GM12878 (cell line): Measurements from ENCODE around the gene PARM1. TPM values are rescaled to one million over a fixed set of nuclear protein-coding genes. Genes with fewer than 3 reads are reported as not detected.

Experiments used
- ATAC-seq: fragments of 200-7000 bp; cut with Tn5 transposase; 3 replicates; pipeline ENCODE4 v1.9.1; 2020; ENCODE audit warnings: mild to moderate bottlenecking, moderate library complexity
- BruUV-seq: library from RNA; stranded (reverse); fragments of 400-500 nt; replicated peaks from 2 replicates; lab custom pipeline; 2021; lab: Mats Ljungman, UMichigan
- CTCF ChIA-PET: fragments of 300-600 bp; sonication (Branson Sonifier 250); formaldehyde crosslinking; extraction: SDS; loops from one replicate; lab custom pipeline; 2021; ENCODE audit warnings: inconsistent platforms; lab: Yijun Ruan, JAX
- POLR2A ChIA-PET: fragments of 350-600 bp; formaldehyde crosslinking; extraction: SDS; loops from one replicate; lab custom pipeline; 2021; ENCODE audit warnings: inconsistent platforms; lab: Charles Lee
- RAD21 ChIA-PET: fragments of 300-600 bp; sonication (Branson Sonifier 250); formaldehyde crosslinking; loops from one replicate; lab custom pipeline; 2023; ENCODE audit warnings: antibody characterized with exemption; ENCODE audit not compliant: unreplicated experiment; lab: Charles Lee
- SMC1A ChIA-PET: fragments of 300-600 bp; sonication (Branson Sonifier 250); formaldehyde crosslinking; loops from one replicate; lab custom pipeline; 2023; ENCODE audit not compliant: unreplicated experiment, uncharacterized antibody; lab: Charles Lee
- DNase-seq: peaks from one replicate; pipeline ENCODE4 v3.0.0-alpha.2; 2011; ENCODE audit warnings: low read depth, low spot score
- FAIRE-seq: peaks from 3 replicates; lab custom pipeline; 2011; peaks lifted over from hg19 to GRCh38; lab: Jason Lieb, UNC
- H2AFZ ChIP-seq: 2 replicates; pipeline ENCODE4 v1.6.0; 2011; ENCODE audit warnings: low read depth, low read length, control low read depth; ENCODE audit not compliant: control insufficient read depth
- H3K27ac ChIP-seq: 2 replicates; pipeline ENCODE4 v1.5.1; 2011; ENCODE audit warnings: control low read depth; ENCODE audit not compliant: control insufficient read depth, insufficient read depth
- H3K27me3 ChIP-seq, 2 experiments: replicated peaks in 1 of 2; 2 replicates each; pipeline versions ENCODE4 v1.6.0 to v1.6.1; 2011; ENCODE audit warnings: low read length in 1 of 2; ENCODE audit not compliant: control insufficient read depth in 2 of 2, insufficient read depth in 2 of 2
- H3K36me3 ChIP-seq, 2 experiments: 2 replicates each; pipeline ENCODE4 v1.5.1; 2011; ENCODE audit warnings: low read length in 1 of 2; ENCODE audit not compliant: control insufficient read depth in 2 of 2, insufficient read depth in 2 of 2
- H3K4me1 ChIP-seq: 2 replicates; pipeline ENCODE4 v1.6.1; 2011; ENCODE audit warnings: mild to moderate bottlenecking, low read length, moderate library complexity, mixed read lengths; ENCODE audit not compliant: control insufficient read depth, insufficient read depth
- H3K4me2 ChIP-seq: 2 replicates; pipeline ENCODE4 v1.6.0; 2011; ENCODE audit warnings: control low read depth; ENCODE audit not compliant: control insufficient read depth, insufficient read depth
- H3K4me3 ChIP-seq: fragments of 200-600 bp; sonication (generic); 2 replicates; pipeline ENCODE4 v1.5.1; 2016
- H3K79me2 ChIP-seq: 2 replicates; pipeline ENCODE4 v1.6.0; 2011; ENCODE audit warnings: low read length; ENCODE audit not compliant: control insufficient read depth, insufficient read depth
- H3K9ac ChIP-seq: 2 replicates; pipeline ENCODE4 v1.8.0; 2011; ENCODE audit warnings: low read length, control low read depth, mixed read lengths; ENCODE audit not compliant: control insufficient read depth, insufficient read depth
- H3K9me3 ChIP-seq: replicated peaks from 3 replicates; pipeline ENCODE4 v1.5.1; 2011; ENCODE audit warnings: mild to moderate bottlenecking, low read length; ENCODE audit not compliant: control insufficient read depth, insufficient read depth
- H4K20me1 ChIP-seq: 2 replicates; pipeline ENCODE4 v1.6.0; 2011; ENCODE audit not compliant: control insufficient read depth, insufficient read depth
- BHLHE40 ChIP-seq, 2 experiments: fragments of 450-650 bp in 1 of 2; IDR thresholded peaks; 2 replicates each; pipeline ENCODE4 v1.6.1; 2011 to 2017; ENCODE audit warnings: low read depth in 2 of 2, borderline replicate concordance in 1 of 2, improper control_type of control experiment in 1 of 2, low read length in 1 of 2, mild to moderate bottlenecking in 1 of 2
- CREM ChIP-seq: IDR thresholded peaks from 2 replicates; pipeline ENCODE4 v1.6.1; 2014; ENCODE audit warnings: antibody characterized with exemption, low read depth
- ETV6 ChIP-seq, 2 experiments: fragments of 450-650 bp in 1 of 2; IDR thresholded peaks in 1 of 2; conservative IDR thresholded peaks in 1 of 2; 2 replicates each; pipeline ENCODE4 v1.6.1; 2014; ENCODE audit warnings: antibody characterized with exemption in 1 of 2, borderline replicate concordance in 1 of 2, low read depth in 1 of 2, mild to moderate bottlenecking in 1 of 2, moderate library complexity in 1 of 2
- FOXM1 ChIP-seq: IDR thresholded peaks from 2 replicates; pipeline ENCODE4 v1.6.1; 2012; ENCODE audit warnings: low read depth, mild to moderate bottlenecking, inconsistent platforms, low read length, moderate library complexity
- GABPA ChIP-seq: IDR thresholded peaks from 2 replicates; pipeline ENCODE4 v1.6.1; 2014; ENCODE audit warnings: antibody characterized with exemption, low read depth, mild to moderate bottlenecking, inconsistent platforms
- IKZF1 ChIP-seq: fragments of 450-650 bp; conservative IDR thresholded peaks from 2 replicates; pipeline ENCODE4 v1.6.1; 2017; ENCODE audit warnings: antibody characterized with exemption, mild to moderate bottlenecking
- JUNB ChIP-seq: IDR thresholded peaks from 2 replicates; pipeline ENCODE4 v1.6.1; 2016; ENCODE audit warnings: antibody characterized with exemption, mild to moderate bottlenecking
- KDM1A ChIP-seq: fragments of 200-600 bp; sonication (generic); IDR thresholded peaks from 2 replicates; pipeline ENCODE4 v1.6.1; 2016; ENCODE audit warnings: borderline replicate concordance
- LARP7 ChIP-seq: fragments of 450-650 bp; IDR thresholded peaks from 2 replicates; pipeline ENCODE4 v1.6.1; 2017; ENCODE audit warnings: mild to moderate bottlenecking
- MEF2B ChIP-seq: fragments of 450-650 bp; IDR thresholded peaks from 2 replicates; pipeline ENCODE4 v1.6.1; 2018; ENCODE audit warnings: mild to moderate bottlenecking, moderate library complexity; ENCODE audit not compliant: partially characterized antibody, poor library complexity, severe bottlenecking
- MTA2 ChIP-seq: fragments of 450-650 bp; IDR thresholded peaks from 2 replicates; pipeline ENCODE4 v1.6.1; 2016; ENCODE audit warnings: low read depth, mild to moderate bottlenecking, moderate library complexity
- NFIC ChIP-seq: IDR thresholded peaks from 2 replicates; pipeline ENCODE4 v1.6.1; 2012; ENCODE audit warnings: low read depth, mild to moderate bottlenecking, inconsistent platforms, low read length, moderate library complexity
- RAD21 ChIP-seq: IDR thresholded peaks from 2 replicates; pipeline ENCODE4 v1.6.1; 2011; ENCODE audit warnings: mild to moderate bottlenecking, low read depth, low read length, moderate library complexity; ENCODE audit not compliant: insufficient read depth
- RB1 ChIP-seq: fragments of 450-650 bp; formaldehyde crosslinking; IDR thresholded peaks from 2 replicates; pipeline ENCODE4 v1.6.1; 2017; ENCODE audit warnings: mild to moderate bottlenecking, borderline replicate concordance
- RBBP5 ChIP-seq: fragments of 200-600 bp; sonication (generic); conservative IDR thresholded peaks from 2 replicates; pipeline ENCODE4 v1.6.1; 2016
- RFX5 ChIP-seq: IDR thresholded peaks from 2 replicates; pipeline ENCODE4 v1.6.1; 2011; ENCODE audit warnings: low read depth, low read length, improper control_type of control experiment
- RUNX3 ChIP-seq: IDR thresholded peaks from 2 replicates; pipeline ENCODE4 v1.6.1; 2012; ENCODE audit warnings: low read length, inconsistent platforms
- SIX5 ChIP-seq: IDR thresholded peaks from 2 replicates; pipeline ENCODE4 v1.6.1; 2011; ENCODE audit warnings: mild to moderate bottlenecking, low read depth, low read length, moderate library complexity; ENCODE audit not compliant: severe bottlenecking
- SMC3 ChIP-seq: IDR thresholded peaks from 2 replicates; pipeline ENCODE4 v1.6.1; 2011; ENCODE audit warnings: low read length, improper control_type of control experiment, borderline replicate concordance
- SP1 ChIP-seq: IDR thresholded peaks from one replicate; pipeline ENCODE4 v1.6.1; 2011; ENCODE audit warnings: low read depth, low read length
- SUZ12 ChIP-seq: fragments of 200-600 bp; sonication (generic); IDR thresholded peaks from one replicate; pipeline ENCODE4 v1.6.1; 2018; ENCODE audit warnings: antibody characterized with exemption, mild to moderate bottlenecking; ENCODE audit not compliant: unreplicated experiment
- ZNF622 ChIP-seq: fragments of 450-650 bp; IDR thresholded peaks from 2 replicates; pipeline ENCODE4 v1.6.1; 2017; ENCODE audit warnings: mild to moderate bottlenecking, inconsistent platforms
- WGBS: methylation state at CpG from one replicate; pipeline ENCODE4 v1.1.6; 2016; ENCODE audit warnings: low lambda C conversion rate; ENCODE audit not compliant: insufficient replicate concordance, insufficient coverage; ENCODE audit errors: missing lambda C conversion rate; 5-methylcytosine and 5-hydroxymethylcytosine counted together
- in situ Hi-C: fragments of 300-500 bp; cut with MboI; formaldehyde crosslinking; loops from 9 replicates; pipeline ENCODE4 v1.14.3; 2018; ENCODE audit warnings: mixed read lengths
- intact Hi-C: fragments of 100-400 bp; cut with micrococcal nuclease; formaldehyde crosslinking; loops from one replicate; pipeline ENCODE4 v1.14.2; 2022; ENCODE audit not compliant: unreplicated experiment
- polyA plus RNA-seq, 11 experiments: library from polyadenylated mRNA; depleted of rRNA in 4 of 11; unstranded in 6 of 11; stranded (reverse) in 5 of 11; fragments of >200 nt; fragmentation: Nextera tagmentation in 4 of 11; fragmentation: Illumina TruSeq in 1 of 11; extraction: Ambion mirVana in 4 of 11; extraction: Trizol in 1 of 11; gene quantifications; 1 replicate in 1 of 11; 2 replicates in 10 of 11; pipeline versions ENCODE4 v1.2.1 to v1.2.3, GENCODE V29; 2011 to 2016; ENCODE audit warnings: inconsistent platforms in 2 of 11, missing spikeins in 2 of 11, low read depth in 1 of 11
- total RNA-seq, 4 experiments: library from RNA; depleted of rRNA in 3 of 4; stranded (reverse); fragments of >200 nt in 3 of 4; fragmentation: Illumina TruSeq in 1 of 4; extraction: Trizol in 1 of 4; gene quantifications; 2 replicates each; pipeline versions ENCODE4 v1.2.1 to v1.2.3, GENCODE V29; 2013 to 2021
- TF ChIP-seq, protein P1 (sequence below): fragments of 150-350 bp; IDR thresholded peaks from 2 replicates; pipeline ENCODE4 v1.6.1; 2014; ENCODE audit warnings: mild to moderate bottlenecking, low read depth, low read length
- TF ChIP-seq, protein P2 (sequence below): fragments of 450-650 bp; IDR thresholded peaks from 2 replicates; pipeline ENCODE4 v1.6.1; 2016; ENCODE audit warnings: mild to moderate bottlenecking

The PARM1 gene
- total and polyA plus RNA-seq, 10 of the 15 experiments (the other 5 are each of a cell fraction or from before 2014, with no cell fraction given): 13.9 to 56.2 (median 41.3) TPM

DNA sequence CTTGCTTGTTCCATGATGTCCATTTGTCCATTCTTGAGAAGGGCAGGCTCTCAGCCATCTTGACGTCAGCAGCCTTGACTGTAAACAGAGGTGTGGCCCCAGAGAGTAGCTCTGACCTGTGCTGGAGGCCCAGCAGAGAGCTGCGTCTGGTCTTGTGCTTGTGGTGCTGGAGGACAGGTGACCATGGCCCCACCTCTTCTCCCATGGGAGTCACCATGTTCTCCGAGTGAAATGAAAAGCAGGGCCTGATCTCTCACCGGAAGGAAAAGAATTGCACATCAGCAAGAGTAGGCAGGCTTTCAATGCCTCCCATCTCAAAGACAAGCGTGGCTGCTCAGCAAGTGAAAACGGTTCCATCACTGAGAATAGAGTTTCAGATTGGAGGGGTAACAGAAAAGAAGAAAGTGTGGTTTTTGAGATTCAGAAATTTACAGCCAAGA is 11.5 kb downstream of the PARM1 start:
- no TSS peak for BruUV-seq
- Histone ChIP-seq H3K79me2 (peaks cover 2% of the 10 kb centered on the region; the same call in 1 of the 2 replicates), H3K9ac (no peak overlapping the region), H3K36me3 (no peaks in the 10 kb centered on the region; a peak in 1 of 4 replicates), H3K4me1 (peaks cover 5% of the 10 kb centered on the region), H3K9me3 (no peaks in the 10 kb centered on the region), H2AFZ (no peak overlapping the region), H3K27me3 (no peaks in the 10 kb centered on the region; a peak in 1 of 4 replicates), H4K20me1 (no peaks in the 10 kb centered on the region), H3K27ac (no peak overlapping the region), H3K4me3 (0 out of 2 replicates have a peak overlapping the region, but pooled peaks have one; percentile 20), H3K4me2 (peak overlapping the region; percentile 30; the same call in 1 of the 2 replicates)
- POLR2A ChIA-PET: interaction anchor here (0.6 to 2.1 kb wide), 4 partner anchors 9 to 220 kb away, joined by 3 to 14 read pairs (median 3); no protein-coding TSS in a partner anchor
- SMC1A ChIA-PET: interaction anchor here (0.8 to 3.2 kb wide), 17 partner anchors 9 to 528 kb away, joined by 3 to 36 read pairs (median 4); partner anchors contain the start of gene PARM1
- CTCF ChIA-PET: interaction anchor here (0.8 to 1.5 kb wide), 2 partner anchors 11 to 346 kb away, joined by 4 to 8 read pairs; partner anchors contain the start of gene PARM1
- intact Hi-C loops (no loop called here), in situ Hi-C loops (no loop called here)
- FAIRE-seq (peak; percentile 47), ATAC-seq (peak; percentile 80), DNase-seq (no peak)
- WGBS: 88% methylated on average over 6 of the region's 6 CpGs
- RAD21 ChIA-PET: interaction anchor here (1.2 to 3.5 kb wide), 9 partner anchors 9 to 157 kb away, joined by 3 to 32 read pairs (median 5); partner anchors contain the start of gene PARM1
- TF ChIP-seq IKZF1: 0 out of 2 replicates have a peak, but pooled peaks have one; percentile 27
- peak; percentile 74 for TF ChIP-seq MEF2B
- TF ChIP-seq SP1: no peak
- TF ChIP-seq RUNX3: peak; percentile 72
- TF ChIP-seq, protein P1, sequence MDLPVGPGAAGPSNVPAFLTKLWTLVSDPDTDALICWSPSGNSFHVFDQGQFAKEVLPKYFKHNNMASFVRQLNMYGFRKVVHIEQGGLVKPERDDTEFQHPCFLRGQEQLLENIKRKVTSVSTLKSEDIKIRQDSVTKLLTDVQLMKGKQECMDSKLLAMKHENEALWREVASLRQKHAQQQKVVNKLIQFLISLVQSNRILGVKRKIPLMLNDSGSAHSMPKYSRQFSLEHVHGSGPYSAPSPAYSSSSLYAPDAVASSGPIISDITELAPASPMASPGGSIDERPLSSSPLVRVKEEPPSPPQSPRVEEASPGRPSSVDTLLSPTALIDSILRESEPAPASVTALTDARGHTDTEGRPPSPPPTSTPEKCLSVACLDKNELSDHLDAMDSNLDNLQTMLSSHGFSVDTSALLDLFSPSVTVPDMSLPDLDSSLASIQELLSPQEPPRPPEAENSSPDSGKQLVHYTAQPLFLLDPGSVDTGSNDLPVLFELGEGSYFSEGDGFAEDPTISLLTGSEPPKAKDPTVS: no peak
- no peak for TF ChIP-seq RB1
- no peak for TF ChIP-seq SUZ12
- TF ChIP-seq ZNF622: no peak
- TF ChIP-seq RFX5: no peak
- no peak for TF ChIP-seq SMC3
- TF ChIP-seq ETV6 (conservative IDR thresholded peaks at IDR 0.05 in 1 of 2, IDR thresholded peaks at IDR 0.05 in 1 of 2; ENCODE audit: borderline replicate concordance in 1 of 2, low read depth in 1 of 2): peak in 1 of 2 experiments; percentile 57; a peak in 1 of 4 replicates
- TF ChIP-seq FOXM1: no peak
- peak; percentile 10 to 62; a peak in 2 of 4 replicates for TF ChIP-seq BHLHE40 (IDR thresholded peaks at IDR 0.05; ENCODE audit: borderline replicate concordance in 1 of 2, low read depth in 2 of 2, low read length in 1 of 2)
- peak; percentile 52; the same call in 1 of the 2 replicates for TF ChIP-seq CREM
- no peak for TF ChIP-seq LARP7
- 0 out of 2 replicates have a peak, but pooled peaks have one; percentile 25 for TF ChIP-seq MTA2
- TF ChIP-seq GABPA: no peak
- no peak for TF ChIP-seq JUNB
- TF ChIP-seq NFIC: peak; percentile 60; the same call in 1 of the 2 replicates
- TF ChIP-seq RBBP5: no peak
- no peak for TF ChIP-seq RAD21
- TF ChIP-seq, protein P2, sequence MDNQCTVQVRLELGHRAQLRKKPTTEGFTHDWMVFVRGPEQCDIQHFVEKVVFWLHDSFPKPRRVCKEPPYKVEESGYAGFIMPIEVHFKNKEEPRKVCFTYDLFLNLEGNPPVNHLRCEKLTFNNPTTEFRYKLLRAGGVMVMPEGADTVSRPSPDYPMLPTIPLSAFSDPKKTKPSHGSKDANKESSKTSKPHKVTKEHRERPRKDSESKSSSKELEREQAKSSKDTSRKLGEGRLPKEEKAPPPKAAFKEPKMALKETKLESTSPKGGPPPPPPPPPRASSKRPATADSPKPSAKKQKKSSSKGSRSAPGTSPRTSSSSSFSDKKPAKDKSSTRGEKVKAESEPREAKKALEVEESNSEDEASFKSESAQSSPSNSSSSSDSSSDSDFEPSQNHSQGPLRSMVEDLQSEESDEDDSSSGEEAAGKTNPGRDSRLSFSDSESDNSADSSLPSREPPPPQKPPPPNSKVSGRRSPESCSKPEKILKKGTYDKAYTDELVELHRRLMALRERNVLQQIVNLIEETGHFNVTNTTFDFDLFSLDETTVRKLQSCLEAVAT: no peak
- no peak for TF ChIP-seq KDM1A
- TF ChIP-seq SIX5: no peak
